B cell (primary cell): Measurements from ENCODE around the gene CDK18.

Source experiments
- EZH2 ChIP-seq: IDR thresholded peaks from 2 replicates; pipeline ENCODE4 v1.6.1; 2012; ENCODE audit warnings: borderline replicate concordance, low read depth, mild to moderate bottlenecking, moderate library complexity, low read length; ENCODE audit not compliant: insufficient read depth, poor library complexity, severe bottlenecking
- TF ChIP-seq, protein P1 (sequence below): fragments of 200-600 bp; IDR thresholded peaks from one replicate; pipeline ENCODE4 v1.8.0; 2022; ENCODE audit warnings: antibody characterized with exemption, mild to moderate bottlenecking

DNA sequence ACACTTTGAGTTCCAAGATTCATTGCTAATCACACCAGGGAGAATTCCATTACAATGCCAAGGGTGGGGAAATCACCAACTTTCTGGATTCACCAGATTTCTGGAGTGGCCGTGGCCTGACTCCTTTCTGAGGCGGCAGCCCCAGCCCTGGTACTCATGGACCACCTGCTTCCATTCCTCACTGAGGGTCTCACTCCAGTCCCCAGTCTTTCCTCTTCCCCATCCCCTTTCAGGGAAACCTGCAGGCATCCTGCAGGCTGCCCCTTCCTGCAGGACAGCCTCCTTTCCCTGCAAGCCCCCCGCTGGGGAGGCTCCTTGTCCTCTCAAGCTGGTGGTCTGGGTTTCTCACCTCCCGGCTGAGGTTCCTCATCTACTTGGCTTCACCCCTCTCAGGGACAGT is 12.7 kb upstream of the CDK18 start:
- TF ChIP-seq, protein P1, sequence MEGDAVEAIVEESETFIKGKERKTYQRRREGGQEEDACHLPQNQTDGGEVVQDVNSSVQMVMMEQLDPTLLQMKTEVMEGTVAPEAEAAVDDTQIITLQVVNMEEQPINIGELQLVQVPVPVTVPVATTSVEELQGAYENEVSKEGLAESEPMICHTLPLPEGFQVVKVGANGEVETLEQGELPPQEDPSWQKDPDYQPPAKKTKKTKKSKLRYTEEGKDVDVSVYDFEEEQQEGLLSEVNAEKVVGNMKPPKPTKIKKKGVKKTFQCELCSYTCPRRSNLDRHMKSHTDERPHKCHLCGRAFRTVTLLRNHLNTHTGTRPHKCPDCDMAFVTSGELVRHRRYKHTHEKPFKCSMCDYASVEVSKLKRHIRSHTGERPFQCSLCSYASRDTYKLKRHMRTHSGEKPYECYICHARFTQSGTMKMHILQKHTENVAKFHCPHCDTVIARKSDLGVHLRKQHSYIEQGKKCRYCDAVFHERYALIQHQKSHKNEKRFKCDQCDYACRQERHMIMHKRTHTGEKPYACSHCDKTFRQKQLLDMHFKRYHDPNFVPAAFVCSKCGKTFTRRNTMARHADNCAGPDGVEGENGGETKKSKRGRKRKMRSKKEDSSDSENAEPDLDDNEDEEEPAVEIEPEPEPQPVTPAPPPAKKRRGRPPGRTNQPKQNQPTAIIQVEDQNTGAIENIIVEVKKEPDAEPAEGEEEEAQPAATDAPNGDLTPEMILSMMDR: no peak
- no peak for TF ChIP-seq EZH2
